GM23338 (cell line): ENCODE measurements around the gene KDSR. TPM values are rescaled to one million over a fixed set of nuclear protein-coding genes. Genes with fewer than 3 reads are reported as not detected.

ENCODE experiments used
- EZH2 ChIP-seq: fragments of 200-600 bp; sonication (generic); IDR thresholded peaks from one replicate; pipeline ENCODE4 v1.8.0; 2017; ENCODE audit warnings: antibody characterized with exemption, mild to moderate bottlenecking, low read depth; ENCODE audit not compliant: unreplicated experiment
- EZH2phosphoT487 ChIP-seq: fragments of 200-600 bp; sonication (generic); IDR thresholded peaks from one replicate; pipeline ENCODE4 v1.8.1; 2018; ENCODE audit warnings: antibody characterized with exemption; ENCODE audit not compliant: unreplicated experiment
- NANOG ChIP-seq: IDR thresholded peaks from 2 replicates; pipeline ENCODE4 v1.6.1; 2016; ENCODE audit warnings: antibody characterized with exemption, borderline replicate concordance
- STAT1 ChIP-seq: IDR thresholded peaks from one replicate; pipeline ENCODE4 v1.6.1; 2016; ENCODE audit warnings: antibody characterized with exemption; ENCODE audit not compliant: unreplicated experiment
- ZNF114 ChIP-seq: fragments of 250-450 bp; sonication (Bioruptor Pico); IDR thresholded peaks from 2 replicates; pipeline ENCODE4 v1.5.0; 2020; ENCODE audit warnings: mild to moderate bottlenecking, moderate library complexity
- ZNF331 ChIP-seq: fragments of 250-450 bp; sonication (Bioruptor Pico); IDR thresholded peaks from 2 replicates; pipeline ENCODE4 v1.5.0; 2020; ENCODE audit warnings: low read depth, mild to moderate bottlenecking, moderate library complexity
- polyA plus RNA-seq: library from polyadenylated mRNA; unstranded; fragments of >200 nt; fragmentation: Nextera tagmentation; extraction: Ambion mirVana; gene quantifications from 2 replicates; pipeline ENCODE4 v1.2.1, GENCODE V29; 2016
- total RNA-seq: library from RNA; depleted of rRNA; stranded (reverse); fragments of >200 nt; shearing (Covaris generic); gene quantifications from 2 replicates; pipeline ENCODE4 v1.2.3, GENCODE V29; 2014
- TF ChIP-seq, protein P1 (sequence below): fragments of 250-450 bp; sonication (Bioruptor Pico); IDR thresholded peaks from 2 replicates; pipeline ENCODE4 v1.5.0; 2020; ENCODE audit warnings: mild to moderate bottlenecking, moderate library complexity
- TF ChIP-seq, protein P2 (sequence below): IDR thresholded peaks from one replicate; pipeline ENCODE4 v1.6.1; 2018; ENCODE audit warnings: antibody characterized with exemption; ENCODE audit not compliant: unreplicated experiment

The KDSR gene
- total and polyA plus RNA-seq, 2 experiments from 2014 or later: 23.7 to 36.3 TPM

DNA sequence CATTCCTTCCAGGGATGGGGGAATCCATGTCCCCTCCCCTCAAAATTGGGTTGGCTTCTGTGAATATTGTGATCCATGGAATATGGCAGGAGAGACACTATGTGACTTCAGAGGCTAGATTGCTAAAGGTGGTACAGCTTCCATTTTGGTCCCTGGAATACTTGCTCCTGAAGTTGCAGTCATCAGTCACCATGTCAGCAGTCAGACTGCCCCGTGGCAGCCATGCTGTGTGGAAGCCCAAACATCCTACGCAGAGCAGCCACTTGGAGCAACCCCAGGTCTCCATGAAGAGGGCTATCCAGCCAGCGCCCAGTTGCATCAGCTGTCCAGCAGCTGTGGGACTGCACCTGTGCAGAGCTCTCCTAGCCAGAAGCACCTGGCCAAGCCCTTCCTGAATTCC, 15.8 kb upstream of the KDSR start (continued):
- TF ChIP-seq, protein P1, sequence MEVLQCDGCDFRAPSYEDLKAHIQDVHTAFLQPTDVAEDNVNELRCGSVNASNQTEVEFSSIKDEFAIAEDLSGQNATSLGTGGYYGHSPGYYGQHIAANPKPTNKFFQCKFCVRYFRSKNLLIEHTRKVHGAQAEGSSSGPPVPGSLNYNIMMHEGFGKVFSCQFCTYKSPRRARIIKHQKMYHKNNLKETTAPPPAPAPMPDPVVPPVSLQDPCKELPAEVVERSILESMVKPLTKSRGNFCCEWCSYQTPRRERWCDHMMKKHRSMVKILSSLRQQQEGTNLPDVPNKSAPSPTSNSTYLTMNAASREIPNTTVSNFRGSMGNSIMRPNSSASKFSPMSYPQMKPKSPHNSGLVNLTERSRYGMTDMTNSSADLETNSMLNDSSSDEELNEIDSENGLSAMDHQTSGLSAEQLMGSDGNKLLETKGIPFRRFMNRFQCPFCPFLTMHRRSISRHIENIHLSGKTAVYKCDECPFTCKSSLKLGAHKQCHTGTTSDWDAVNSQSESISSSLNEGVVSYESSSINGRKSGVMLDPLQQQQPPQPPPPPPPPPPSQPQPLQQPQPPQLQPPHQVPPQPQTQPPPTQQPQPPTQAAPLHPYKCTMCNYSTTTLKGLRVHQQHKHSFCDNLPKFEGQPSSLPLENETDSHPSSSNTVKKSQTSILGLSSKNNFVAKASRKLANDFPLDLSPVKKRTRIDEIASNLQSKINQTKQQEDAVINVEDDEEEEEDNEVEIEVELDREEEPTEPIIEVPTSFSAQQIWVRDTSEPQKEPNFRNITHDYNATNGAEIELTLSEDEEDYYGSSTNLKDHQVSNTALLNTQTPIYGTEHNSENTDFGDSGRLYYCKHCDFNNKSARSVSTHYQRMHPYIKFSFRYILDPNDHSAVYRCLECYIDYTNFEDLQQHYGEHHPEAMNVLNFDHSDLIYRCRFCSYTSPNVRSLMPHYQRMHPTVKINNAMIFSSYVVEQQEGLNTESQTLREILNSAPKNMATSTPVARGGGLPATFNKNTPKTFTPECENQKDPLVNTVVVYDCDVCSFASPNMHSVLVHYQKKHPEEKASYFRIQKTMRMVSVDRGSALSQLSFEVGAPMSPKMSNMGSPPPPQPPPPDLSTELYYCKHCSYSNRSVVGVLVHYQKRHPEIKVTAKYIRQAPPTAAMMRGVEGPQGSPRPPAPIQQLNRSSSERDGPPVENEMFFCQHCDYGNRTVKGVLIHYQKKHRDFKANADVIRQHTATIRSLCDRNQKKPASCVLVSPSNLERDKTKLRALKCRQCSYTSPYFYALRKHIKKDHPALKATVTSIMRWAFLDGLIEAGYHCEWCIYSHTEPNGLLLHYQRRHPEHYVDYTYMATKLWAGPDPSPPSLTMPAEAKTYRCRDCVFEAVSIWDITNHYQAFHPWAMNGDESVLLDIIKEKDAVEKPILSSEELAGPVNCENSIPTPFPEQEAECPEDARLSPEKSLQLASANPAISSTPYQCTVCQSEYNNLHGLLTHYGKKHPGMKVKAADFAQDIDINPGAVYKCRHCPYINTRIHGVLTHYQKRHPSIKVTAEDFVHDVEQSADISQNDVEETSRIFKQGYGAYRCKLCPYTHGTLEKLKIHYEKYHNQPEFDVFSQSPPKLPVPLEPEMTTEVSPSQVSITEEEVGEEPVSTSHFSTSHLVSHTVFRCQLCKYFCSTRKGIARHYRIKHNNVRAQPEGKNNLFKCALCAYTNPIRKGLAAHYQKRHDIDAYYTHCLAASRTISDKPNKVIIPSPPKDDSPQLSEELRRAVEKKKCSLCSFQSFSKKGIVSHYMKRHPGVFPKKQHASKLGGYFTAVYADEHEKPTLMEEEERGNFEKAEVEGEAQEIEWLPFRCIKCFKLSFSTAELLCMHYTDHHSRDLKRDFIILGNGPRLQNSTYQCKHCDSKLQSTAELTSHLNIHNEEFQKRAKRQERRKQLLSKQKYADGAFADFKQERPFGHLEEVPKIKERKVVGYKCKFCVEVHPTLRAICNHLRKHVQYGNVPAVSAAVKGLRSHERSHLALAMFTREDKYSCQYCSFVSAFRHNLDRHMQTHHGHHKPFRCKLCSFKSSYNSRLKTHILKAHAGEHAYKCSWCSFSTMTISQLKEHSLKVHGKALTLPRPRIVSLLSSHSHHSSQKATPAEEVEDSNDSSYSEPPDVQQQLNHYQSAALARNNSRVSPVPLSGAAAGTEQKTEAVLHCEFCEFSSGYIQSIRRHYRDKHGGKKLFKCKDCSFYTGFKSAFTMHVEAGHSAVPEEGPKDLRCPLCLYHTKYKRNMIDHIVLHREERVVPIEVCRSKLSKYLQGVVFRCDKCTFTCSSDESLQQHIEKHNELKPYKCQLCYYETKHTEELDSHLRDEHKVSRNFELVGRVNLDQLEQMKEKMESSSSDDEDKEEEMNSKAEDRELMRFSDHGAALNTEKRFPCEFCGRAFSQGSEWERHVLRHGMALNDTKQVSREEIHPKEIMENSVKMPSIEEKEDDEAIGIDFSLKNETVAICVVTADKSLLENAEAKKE: no peak
- no peak for TF ChIP-seq EZH2phosphoT487
- TF ChIP-seq EZH2: no peak
- TF ChIP-seq ZNF114: no peak
- TF ChIP-seq, protein P2, sequence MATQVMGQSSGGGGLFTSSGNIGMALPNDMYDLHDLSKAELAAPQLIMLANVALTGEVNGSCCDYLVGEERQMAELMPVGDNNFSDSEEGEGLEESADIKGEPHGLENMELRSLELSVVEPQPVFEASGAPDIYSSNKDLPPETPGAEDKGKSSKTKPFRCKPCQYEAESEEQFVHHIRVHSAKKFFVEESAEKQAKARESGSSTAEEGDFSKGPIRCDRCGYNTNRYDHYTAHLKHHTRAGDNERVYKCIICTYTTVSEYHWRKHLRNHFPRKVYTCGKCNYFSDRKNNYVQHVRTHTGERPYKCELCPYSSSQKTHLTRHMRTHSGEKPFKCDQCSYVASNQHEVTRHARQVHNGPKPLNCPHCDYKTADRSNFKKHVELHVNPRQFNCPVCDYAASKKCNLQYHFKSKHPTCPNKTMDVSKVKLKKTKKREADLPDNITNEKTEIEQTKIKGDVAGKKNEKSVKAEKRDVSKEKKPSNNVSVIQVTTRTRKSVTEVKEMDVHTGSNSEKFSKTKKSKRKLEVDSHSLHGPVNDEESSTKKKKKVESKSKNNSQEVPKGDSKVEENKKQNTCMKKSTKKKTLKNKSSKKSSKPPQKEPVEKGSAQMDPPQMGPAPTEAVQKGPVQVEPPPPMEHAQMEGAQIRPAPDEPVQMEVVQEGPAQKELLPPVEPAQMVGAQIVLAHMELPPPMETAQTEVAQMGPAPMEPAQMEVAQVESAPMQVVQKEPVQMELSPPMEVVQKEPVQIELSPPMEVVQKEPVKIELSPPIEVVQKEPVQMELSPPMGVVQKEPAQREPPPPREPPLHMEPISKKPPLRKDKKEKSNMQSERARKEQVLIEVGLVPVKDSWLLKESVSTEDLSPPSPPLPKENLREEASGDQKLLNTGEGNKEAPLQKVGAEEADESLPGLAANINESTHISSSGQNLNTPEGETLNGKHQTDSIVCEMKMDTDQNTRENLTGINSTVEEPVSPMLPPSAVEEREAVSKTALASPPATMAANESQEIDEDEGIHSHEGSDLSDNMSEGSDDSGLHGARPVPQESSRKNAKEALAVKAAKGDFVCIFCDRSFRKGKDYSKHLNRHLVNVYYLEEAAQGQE: no peak
- TF ChIP-seq ZNF331 (CRISPR knock-in tag): no peak
- no peak for TF ChIP-seq NANOG
- TF ChIP-seq STAT1: no peak
